CD4-positive, CD25-positive, alpha-beta regulatory T cell (primary cell): Measurements from ENCODE around the gene DDX18. TPM values are rescaled to one million over a fixed set of nuclear protein-coding genes. Genes with fewer than 3 reads are reported as not detected.
A peak's percentile ranks its signal among the peaks of the same experiment; 100 is the strongest.
"Not testable (repeated sequence)": the region's sequence is repeated elsewhere in the genome, so short reads cannot be mapped to it uniquely, and the experiment has no call there.

Experiments
- ATAC-seq, 2 donors: fragments of 150-1000 bp; cut with Tn5 transposase; one replicate each; pipeline ENCODE4 v1.10.0; 2021; ENCODE audit warnings: low read depth in 2 of 2, moderate number of reproducible peaks in 2 of 2, moderate library complexity in 1 of 2
- DNase-seq, 3 donors: peaks; one replicate each; pipeline versions ENCODE4 v3.0.0 to v3.0.0-alpha.2; 2012 to 2022; ENCODE audit warnings: mixed read lengths in 1 of 3
- H3K27ac ChIP-seq: one replicate; pipeline ENCODE4 v1.7.0; 2013; ENCODE audit warnings: mild to moderate bottlenecking, low read length; ENCODE audit not compliant: insufficient read depth, poor library complexity, severe bottlenecking
- H3K27me3 ChIP-seq: one replicate; pipeline ENCODE4 v1.7.0; 2013; ENCODE audit warnings: low read length; ENCODE audit not compliant: control insufficient read depth, insufficient read depth
- H3K36me3 ChIP-seq: one replicate; pipeline ENCODE4 v1.7.0; 2013; ENCODE audit warnings: mild to moderate bottlenecking, low read length, moderate library complexity; ENCODE audit not compliant: control insufficient read depth, insufficient read depth
- H3K4me1 ChIP-seq: 2 replicates; pipeline ENCODE4 v1.7.0; 2013; ENCODE audit warnings: mild to moderate bottlenecking, low read length; ENCODE audit not compliant: insufficient read depth, control insufficient read depth, poor library complexity, severe bottlenecking
- H3K4me3 ChIP-seq: one replicate; pipeline ENCODE4 v1.7.0; 2013; ENCODE audit warnings: low read depth, mild to moderate bottlenecking, low read length, moderate library complexity
- H3K9me3 ChIP-seq, 2 experiments: 1 replicate in 1 of 2; 2 replicates in 1 of 2; pipeline ENCODE4 v1.7.0; 2013; ENCODE audit warnings: low read length in 2 of 2, mild to moderate bottlenecking in 1 of 2, moderate library complexity in 1 of 2; ENCODE audit not compliant: control insufficient read depth in 2 of 2
- H3K27ac Mint-ChIP-seq, 3 donors: one replicate each; pipeline ENCODE4 v1.8.0; 2020 to 2022; ENCODE audit warnings: mild to moderate bottlenecking in 3 of 3, mixed read lengths in 3 of 3, moderate library complexity in 2 of 3
- H3K27me3 Mint-ChIP-seq: one replicate; pipeline ENCODE4 v1.8.0; 2022; ENCODE audit warnings: mild to moderate bottlenecking, mixed read lengths
- H3K36me3 Mint-ChIP-seq: one replicate; pipeline ENCODE4 v1.8.0; 2020; ENCODE audit warnings: mixed read lengths
- H3K4me1 Mint-ChIP-seq, 4 donors: one replicate each; pipeline ENCODE4 v1.8.0; 2020 to 2022; ENCODE audit warnings: mixed read lengths in 4 of 4, mild to moderate bottlenecking in 1 of 4
- H3K4me3 Mint-ChIP-seq, 4 donors: one replicate each; pipeline ENCODE4 v1.8.0; 2020 to 2022; ENCODE audit warnings: mild to moderate bottlenecking in 4 of 4, mixed read lengths in 4 of 4, moderate library complexity in 3 of 4
- H3K9me3 Mint-ChIP-seq, 7 donors: one replicate each; pipeline ENCODE4 v1.8.0; 2020 to 2022; ENCODE audit warnings: mixed read lengths in 7 of 7, mild to moderate bottlenecking in 3 of 7, moderate library complexity in 2 of 7
- polyA plus RNA-seq, 4 donors: library from polyadenylated mRNA; unstranded; fragments of 300-500 nt; fragmentation: Illumina TruSeq; gene quantifications; one replicate each; pipeline ENCODE4 v1.2.3, GENCODE V29; 2021
- total RNA-seq: library from RNA; stranded (reverse); gene quantifications from one replicate; pipeline ENCODE4 v1.2.3, GENCODE V29; 2022

DDX18 gene
- total and polyA plus RNA-seq, 5 donors from 2014 or later, result 35.6 to 120 (median 39.6) TPM

GRCh38 chr2:117820444-117820843 lies 6.0 kb downstream of the DDX18 start:
- Mint-ChIP-seq H3K4me3 (no peak overlapping the region), H3K4me1 (peaks cover 10 to 51% (median 40%) of the 10 kb centered on the region in 4 donors), H3K9me3 (no peaks in the 10 kb centered on the region), H3K36me3 (peaks cover 74% of the 10 kb centered on the region), H3K27me3 (no peaks in the 10 kb centered on the region), H3K27ac (peak overlapping the region in 1 of 3 donors; percentile 32)
- H3K27ac ChIP-seq, result no peak overlapping the region
- ATAC-seq (peak in 1 of 2 donors; percentile 47), DNase-seq (no peak)
- no peaks in the 10 kb centered on the region for H3K27me3 ChIP-seq
- no peak overlapping the region for H3K4me3 ChIP-seq
- H3K36me3 ChIP-seq, result peaks cover 85% of the 10 kb centered on the region
- H3K4me1 ChIP-seq, result peaks cover 16% of the 10 kb centered on the region
- no peaks in the 10 kb centered on the region for H3K9me3 ChIP-seq

- Mint-ChIP-seq H3K4me1 (peaks cover 8 to 19% (median 10%) of the 10 kb centered on the region in 4 donors), H3K27ac (no peak overlapping the region)
Observed at GRCh38 chr2:117825437-117825836, 10.9 kb downstream of the DDX18 start.

GRCh38 chr2:117827464-117827863 lies 13.0 kb downstream of the DDX18 start:
- H3K4me1 ChIP-seq, H3K27ac Mint-ChIP-seq, H3K4me3 ChIP-seq, H3K9me3 ChIP-seq, H3K27me3 Mint-ChIP-seq, ATAC-seq, H3K27ac ChIP-seq, H3K4me3 Mint-ChIP-seq, H3K9me3 Mint-ChIP-seq, DNase-seq, H3K27me3 ChIP-seq: not testable (repeated sequence)
- H3K4me1 Mint-ChIP-seq, result peaks cover 4 to 16% (median 8%) of the 10 kb centered on the region in 4 donors
- H3K36me3 Mint-ChIP-seq, result peaks cover 78% of the 10 kb centered on the region
- H3K36me3 ChIP-seq, result peaks cover 97% of the 10 kb centered on the region

More at GRCh38 chr2:117825437-117825836, 10.9 kb downstream of the DDX18 start:
- no peaks in the 10 kb centered on the region for H3K4me1 ChIP-seq
- Mint-ChIP-seq H3K9me3 (no peaks in the 10 kb centered on the region), H3K4me3 (no peak overlapping the region), H3K27me3 (no peaks in the 10 kb centered on the region), H3K36me3 (peaks cover 85% of the 10 kb centered on the region)
- no peaks in the 10 kb centered on the region for H3K9me3 ChIP-seq
- ATAC-seq (no peak), DNase-seq (no peak)
- no peak overlapping the region for H3K4me3 ChIP-seq
- H3K36me3 ChIP-seq, result peaks cover 99% of the 10 kb centered on the region
- no peak overlapping the region for H3K27ac ChIP-seq
- no peaks in the 10 kb centered on the region for H3K27me3 ChIP-seq

- H3K27me3 Mint-ChIP-seq, result no peaks in the 10 kb centered on the region
- H3K36me3 Mint-ChIP-seq, result peaks cover 70% of the 10 kb centered on the region
- H3K9me3 Mint-ChIP-seq, result no peaks in the 10 kb centered on the region
- no peak overlapping the region for H3K4me3 ChIP-seq
- H3K36me3 ChIP-seq, result peaks cover 89% of the 10 kb centered on the region
- ATAC-seq (no peak), DNase-seq (no peak)
- peaks cover 4 to 15% (median 5%) of the 10 kb centered on the region in 4 donors for H3K4me1 Mint-ChIP-seq
- no peak overlapping the region for H3K4me3 Mint-ChIP-seq
- H3K9me3 ChIP-seq, result no peaks in the 10 kb centered on the region
- no peaks in the 10 kb centered on the region for H3K4me1 ChIP-seq
- peak overlapping the region in 2 of 3 donors; percentile 16 to 41 for H3K27ac Mint-ChIP-seq
- no peaks in the 10 kb centered on the region for H3K27me3 ChIP-seq
- no peak overlapping the region for H3K27ac ChIP-seq
Observed at GRCh38 chr2:117828870-117829269, 14.4 kb downstream of the DDX18 start.

- Mint-ChIP-seq H3K4me1 (peaks cover 0 to 15% (median 9%) of the 10 kb centered on the region in 4 donors), H3K4me3 (no peak overlapping the region), H3K27ac (no peak overlapping the region), H3K36me3 (peaks cover 42% of the 10 kb centered on the region), H3K9me3 (no peaks in the 10 kb centered on the region), H3K27me3 (no peaks in the 10 kb centered on the region)
- ATAC-seq, result no peak
- DNase-seq, result no peak
- Histone ChIP-seq H3K27ac (no peak overlapping the region), H3K4me1 (peaks cover 11% of the 10 kb centered on the region), H3K36me3 (peaks cover 55% of the 10 kb centered on the region), H3K27me3 (no peaks in the 10 kb centered on the region), H3K9me3 (no peaks in the 10 kb centered on the region), H3K4me3 (no peak overlapping the region)
Observed at GRCh38 chr2:117832332-117832731, 17.8 kb downstream of the DDX18 start.

GRCh38 chr2:117832905-117833613 lies 18.6 kb downstream of the DDX18 start:
- peaks cover 11% of the 10 kb centered on the region for H3K4me1 ChIP-seq
- Mint-ChIP-seq H3K27me3 (no peaks in the 10 kb centered on the region), H3K9me3 (no peaks in the 10 kb centered on the region), H3K27ac (no peak overlapping the region), H3K4me3 (no peak overlapping the region), H3K36me3 (peaks cover 35% of the 10 kb centered on the region), H3K4me1 (peaks cover 0 to 15% (median 9%) of the 10 kb centered on the region in 4 donors)
- no peak for DNase-seq
- ATAC-seq, result no peak
- no peaks in the 10 kb centered on the region for H3K27me3 ChIP-seq
- peaks cover 48% of the 10 kb centered on the region for H3K36me3 ChIP-seq
- H3K9me3 ChIP-seq, result no peaks in the 10 kb centered on the region
- no peak overlapping the region for H3K27ac ChIP-seq
- no peak overlapping the region for H3K4me3 ChIP-seq

GRCh38 chr2:117833911-117834310 lies 19.4 kb downstream of the DDX18 start:
- H3K27me3 ChIP-seq, result no peaks in the 10 kb centered on the region
- H3K4me1 ChIP-seq, result peaks cover 11% of the 10 kb centered on the region
- H3K4me3 ChIP-seq, result no peak overlapping the region
- H3K27ac Mint-ChIP-seq, result no peak overlapping the region
- H3K9me3 ChIP-seq, result no peaks in the 10 kb centered on the region
- H3K27me3 Mint-ChIP-seq, result no peaks in the 10 kb centered on the region
- no peaks in the 10 kb centered on the region for H3K9me3 Mint-ChIP-seq
- DNase-seq (no peak), ATAC-seq (no peak)
- no peak overlapping the region for H3K4me3 Mint-ChIP-seq
- peaks cover 33% of the 10 kb centered on the region for H3K36me3 Mint-ChIP-seq
- no peak overlapping the region for H3K27ac ChIP-seq
- H3K4me1 Mint-ChIP-seq, result peaks cover 0 to 14% (median 9%) of the 10 kb centered on the region in 4 donors
- H3K36me3 ChIP-seq, result peaks cover 39% of the 10 kb centered on the region

- H3K4me3 Mint-ChIP-seq, result peak overlapping the region in 1 of 4 donors; percentile 2
Observed at GRCh38 chr2:117834992-117835391, 20.5 kb downstream of the DDX18 start.

More at GRCh38 chr2:117834992-117835391, 20.5 kb downstream of the DDX18 start:
- Mint-ChIP-seq H3K36me3 (peaks cover 22% of the 10 kb centered on the region), H3K27ac (peak overlapping the region in 1 of 3 donors; percentile 38), H3K9me3 (no peaks in the 10 kb centered on the region), H3K27me3 (no peaks in the 10 kb centered on the region), H3K4me1 (peaks cover 0 to 14% (median 5%) of the 10 kb centered on the region in 4 donors)
- ATAC-seq (no peak), DNase-seq (no peak)
- no peak overlapping the region for H3K4me3 ChIP-seq
- H3K27me3 ChIP-seq, result no peaks in the 10 kb centered on the region
- no peaks in the 10 kb centered on the region for H3K9me3 ChIP-seq
- H3K27ac ChIP-seq, result no peak overlapping the region
- H3K4me1 ChIP-seq, result peaks cover 11% of the 10 kb centered on the region
- H3K36me3 ChIP-seq, result peaks cover 29% of the 10 kb centered on the region
